CD14-positive monocyte (primary cell): ENCODE measurements around the gene DOC2A. TPM values are rescaled to one million over a fixed set of nuclear protein-coding genes. Genes with fewer than 3 reads are reported as not detected.

Source experiments
- DNase-seq, 3 donors: peaks; one replicate each; pipeline ENCODE4 v3.0.0-alpha.2; 2011 to 2022
- H2AFZ ChIP-seq: 2 replicates; pipeline ENCODE4 v1.6.0; 2012; ENCODE audit warnings: mild to moderate bottlenecking, low read depth, low read length, inconsistent platforms; ENCODE audit not compliant: insufficient read depth, poor library complexity, severe bottlenecking
- H3K27ac ChIP-seq, 2 donors: 1 replicate in 1 of 2; 2 replicates in 1 of 2; pipeline ENCODE4 v1.5.1; 2012 to 2013; ENCODE audit warnings: low read length in 2 of 2, control low read depth in 1 of 2, inconsistent platforms in 1 of 2, low read depth in 1 of 2, mild to moderate bottlenecking in 1 of 2
- H3K27me3 ChIP-seq, 2 donors: one replicate each; pipeline versions ENCODE4 v1.6.0 to v1.6.1; 2011 to 2013; ENCODE audit warnings: low read length in 2 of 2; ENCODE audit not compliant: control insufficient read depth in 2 of 2, insufficient read depth in 2 of 2
- H3K36me3 ChIP-seq, 2 donors: replicated peaks in 1 of 2; 1 replicate in 1 of 2; 2 replicates in 1 of 2; pipeline versions ENCODE4 v1.5.1 to v1.6.1; 2012 to 2013; ENCODE audit warnings: low read length in 2 of 2, control low read depth in 1 of 2, inconsistent platforms in 1 of 2, mild to moderate bottlenecking in 1 of 2; ENCODE audit not compliant: insufficient read depth in 2 of 2, control insufficient read depth in 1 of 2
- H3K4me1 ChIP-seq, 2 donors: 1 replicate in 1 of 2; 2 replicates in 1 of 2; pipeline versions ENCODE4 v1.5.1 to v1.6.1; 2012 to 2013; ENCODE audit warnings: low read length in 2 of 2, control low read depth in 1 of 2, inconsistent platforms in 1 of 2, mild to moderate bottlenecking in 1 of 2, moderate library complexity in 1 of 2; ENCODE audit not compliant: insufficient read depth in 2 of 2, control insufficient read depth in 1 of 2
- H3K4me2 ChIP-seq: replicated peaks from 2 replicates; pipeline ENCODE3; 2012; ENCODE audit warnings: low read length, moderate library complexity, mild to moderate bottlenecking; ENCODE audit not compliant: poor library complexity, severe bottlenecking; ENCODE audit errors: extremely low read depth
- H3K4me3 ChIP-seq, 3 experiments: fragments of 200-600 bp in 1 of 3; sonication (generic) in 1 of 3; replicated peaks in 1 of 3; 1 replicate in 2 of 3; 2 replicates in 1 of 3; pipeline ENCODE4 v1.5.1; 2011 to 2013; ENCODE audit warnings: low read length in 3 of 3, mild to moderate bottlenecking in 3 of 3, control low read depth in 2 of 3, low read depth in 2 of 3, inconsistent platforms in 1 of 3, moderate library complexity in 1 of 3
- H3K79me2 ChIP-seq: 2 replicates; pipeline ENCODE4 v1.6.0; 2012; ENCODE audit warnings: mild to moderate bottlenecking, control low read depth, inconsistent platforms, low read length, moderate library complexity; ENCODE audit not compliant: insufficient read depth
- H3K9ac ChIP-seq: 2 replicates; pipeline ENCODE4 v1.6.0; 2017; ENCODE audit warnings: low read length, mild to moderate bottlenecking; ENCODE audit not compliant: insufficient read depth, poor library complexity, severe bottlenecking
- H3K9me3 ChIP-seq, 2 donors: replicated peaks in 1 of 2; 1 replicate in 1 of 2; 2 replicates in 1 of 2; pipeline versions ENCODE4 v1.5.1 to v1.6.1; 2012 to 2013; ENCODE audit warnings: low read length in 2 of 2, control low read depth in 1 of 2; ENCODE audit not compliant: control insufficient read depth in 1 of 2, insufficient read depth in 1 of 2
- H4K20me1 ChIP-seq: 2 replicates; pipeline ENCODE4 v1.6.0; 2012; ENCODE audit warnings: mild to moderate bottlenecking, low read length, control low read depth, moderate library complexity; ENCODE audit not compliant: insufficient read depth
- H3K27ac Mint-ChIP-seq, 7 donors: one replicate each; pipeline ENCODE4 v1.8.0; 2020; ENCODE audit warnings: mild to moderate bottlenecking in 7 of 7, mixed read lengths in 7 of 7, moderate library complexity in 6 of 7, inconsistent platforms in 2 of 7
- H3K27me3 Mint-ChIP-seq, 3 donors: one replicate each; pipeline ENCODE4 v1.8.0; 2021 to 2022; ENCODE audit warnings: low read depth in 3 of 3, mild to moderate bottlenecking in 3 of 3, mixed read lengths in 3 of 3, moderate library complexity in 3 of 3, inconsistent platforms in 1 of 3
- H3K36me3 Mint-ChIP-seq, 2 donors: one replicate each; pipeline ENCODE4 v1.8.0; 2020; ENCODE audit warnings: mixed read lengths in 2 of 2, inconsistent platforms in 1 of 2, mild to moderate bottlenecking in 1 of 2
- H3K4me1 Mint-ChIP-seq: one replicate; pipeline ENCODE4 v1.8.0; 2020; ENCODE audit warnings: mild to moderate bottlenecking, mixed read lengths
- H3K4me3 Mint-ChIP-seq, 2 donors: one replicate each; pipeline ENCODE4 v1.8.0; 2020; ENCODE audit warnings: mild to moderate bottlenecking in 2 of 2, mixed read lengths in 2 of 2, moderate library complexity in 1 of 2
- H3K9me3 Mint-ChIP-seq, 7 donors: one replicate each; pipeline ENCODE4 v1.8.0; 2020 to 2022; ENCODE audit warnings: mixed read lengths in 7 of 7, mild to moderate bottlenecking in 6 of 7, moderate library complexity in 6 of 7, inconsistent platforms in 2 of 7
- WGBS: methylation state at CpG from one replicate; pipeline ENCODE4 v1.1.5; 2013; ENCODE audit warnings: missing lambda C conversion rate; ENCODE audit not compliant: insufficient coverage; 5-methylcytosine and 5-hydroxymethylcytosine counted together
- intact Hi-C, 2 donors: fragments of 100-400 bp; cut with micrococcal nuclease; formaldehyde crosslinking; loops; one replicate each; pipeline versions ENCODE4 v1.15.0 to v1.15.1; 2023
- polyA plus RNA-seq, 3 donors: library from polyadenylated mRNA; depleted of rRNA in 1 of 3; unstranded in 2 of 3; stranded (reverse) in 1 of 3; fragments of 300-500 nt in 2 of 3; fragments of >200 nt in 1 of 3; fragmentation: Illumina TruSeq in 2 of 3; gene quantifications; 1 replicate in 2 of 3; 2 replicates in 1 of 3; pipeline ENCODE4 v1.2.3, GENCODE V29; 2012 to 2021
- TF ChIP-seq, protein P1 (sequence below): fragments of 200-600 bp; IDR thresholded peaks from one replicate; pipeline ENCODE4 v1.8.0; 2022; ENCODE audit warnings: antibody characterized with exemption, mild to moderate bottlenecking

The DOC2A gene
- polyA plus RNA-seq, 3 donors: 0.23 to 3.7 (median 0.66) TPM

DNA sequence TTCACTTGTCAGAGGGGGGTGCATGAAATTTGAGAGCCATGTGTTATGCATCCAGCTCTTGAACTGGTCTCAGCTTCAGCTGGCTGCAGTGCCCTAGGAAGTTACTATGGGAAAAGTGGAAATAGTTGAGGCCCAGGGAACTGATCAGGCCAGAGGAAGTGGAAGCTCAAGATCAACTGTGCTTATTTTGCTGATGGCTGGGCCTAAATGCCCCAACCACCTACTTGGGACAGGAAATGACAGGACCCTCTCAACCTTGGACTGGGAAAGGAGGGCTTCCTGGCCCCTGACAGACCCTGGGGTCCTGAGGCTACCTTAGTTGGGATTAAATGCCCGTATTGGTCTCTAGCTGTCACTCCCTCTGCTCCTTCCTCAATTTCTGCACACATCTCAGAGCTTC, 38.3 kb downstream of the DOC2A start:
- TF ChIP-seq, protein P1, sequence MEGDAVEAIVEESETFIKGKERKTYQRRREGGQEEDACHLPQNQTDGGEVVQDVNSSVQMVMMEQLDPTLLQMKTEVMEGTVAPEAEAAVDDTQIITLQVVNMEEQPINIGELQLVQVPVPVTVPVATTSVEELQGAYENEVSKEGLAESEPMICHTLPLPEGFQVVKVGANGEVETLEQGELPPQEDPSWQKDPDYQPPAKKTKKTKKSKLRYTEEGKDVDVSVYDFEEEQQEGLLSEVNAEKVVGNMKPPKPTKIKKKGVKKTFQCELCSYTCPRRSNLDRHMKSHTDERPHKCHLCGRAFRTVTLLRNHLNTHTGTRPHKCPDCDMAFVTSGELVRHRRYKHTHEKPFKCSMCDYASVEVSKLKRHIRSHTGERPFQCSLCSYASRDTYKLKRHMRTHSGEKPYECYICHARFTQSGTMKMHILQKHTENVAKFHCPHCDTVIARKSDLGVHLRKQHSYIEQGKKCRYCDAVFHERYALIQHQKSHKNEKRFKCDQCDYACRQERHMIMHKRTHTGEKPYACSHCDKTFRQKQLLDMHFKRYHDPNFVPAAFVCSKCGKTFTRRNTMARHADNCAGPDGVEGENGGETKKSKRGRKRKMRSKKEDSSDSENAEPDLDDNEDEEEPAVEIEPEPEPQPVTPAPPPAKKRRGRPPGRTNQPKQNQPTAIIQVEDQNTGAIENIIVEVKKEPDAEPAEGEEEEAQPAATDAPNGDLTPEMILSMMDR: no peak
- peak overlapping the region in 5 of 7 donors; percentile 56 to 88 (median 77) for H3K27ac Mint-ChIP-seq
- Histone ChIP-seq H3K4me2 (no peak overlapping the region), H3K4me3 (peak overlapping the region in 1 of 3 experiments; percentile 100), H4K20me1 (peaks cover 41% of the 10 kb centered on the region), H2AFZ (no peak overlapping the region), H3K36me3 (peaks cover 27 to 44% of the 10 kb centered on the region in 2 donors), H3K4me1 (peaks cover 31 to 43% of the 10 kb centered on the region in 2 donors), H3K27ac (peak overlapping the region; percentile 17 to 43), H3K27me3 (no peaks in the 10 kb centered on the region), H3K9ac (no peak overlapping the region), H3K79me2 (peaks cover 37% of the 10 kb centered on the region), H3K9me3 (no peaks in the 10 kb centered on the region)
- WGBS: no CpG with 5 or more reads among the region's 1 CpG
- intact Hi-C loops: loop anchor here in 1 of 2 donors (10.0 kb wide), 1 partner anchor 108 kb away; the partner anchor contains the start of gene CDIPT
- peaks cover 29 to 54% of the 10 kb centered on the region in 2 donors for H3K36me3 Mint-ChIP-seq
- H3K4me3 Mint-ChIP-seq: no peak overlapping the region
- H3K27me3 Mint-ChIP-seq: peaks cover 0 to 5% (median 2%) of the 10 kb centered on the region in 3 donors
- H3K9me3 Mint-ChIP-seq: peaks cover 0 to 5% (median 2%) of the 10 kb centered on the region in 7 donors
- H3K4me1 Mint-ChIP-seq: peaks cover 38% of the 10 kb centered on the region
- no peak for DNase-seq

DNA sequence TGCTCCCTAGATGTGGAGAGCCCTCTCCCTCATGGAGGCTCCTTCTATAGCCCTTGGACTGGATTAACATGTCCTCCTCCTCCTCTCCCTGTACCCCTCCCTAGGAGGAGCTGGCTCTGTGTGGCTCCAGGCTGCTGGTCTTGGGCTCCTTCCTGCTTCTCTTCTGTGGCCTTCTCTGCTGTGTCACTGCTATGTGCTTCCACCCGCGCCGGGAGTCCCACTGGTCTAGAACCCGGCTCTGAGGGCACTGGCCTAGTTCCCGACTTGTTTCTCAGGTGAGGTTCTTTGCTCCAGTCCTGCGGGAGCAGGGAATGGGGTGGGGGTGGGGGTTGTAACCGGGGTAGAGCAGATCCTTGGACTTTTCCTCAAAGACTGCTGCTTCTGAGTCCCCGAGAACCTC, 39.5 kb downstream of the DOC2A start:
- Mint-ChIP-seq H3K4me3 (no peak overlapping the region), H3K4me1 (peaks cover 29% of the 10 kb centered on the region), H3K27me3 (peaks cover 0 to 5% (median 2%) of the 10 kb centered on the region in 3 donors), H3K9me3 (peaks cover 0 to 5% (median 2%) of the 10 kb centered on the region in 7 donors), H3K27ac (no peak overlapping the region), H3K36me3 (peaks cover 26 to 52% of the 10 kb centered on the region in 2 donors)
- H3K27ac ChIP-seq: no peak overlapping the region
- H3K79me2 ChIP-seq: peaks cover 26% of the 10 kb centered on the region
- no peak overlapping the region for H3K9ac ChIP-seq
- no peaks in the 10 kb centered on the region for H3K9me3 ChIP-seq
- no peaks in the 10 kb centered on the region for H3K27me3 ChIP-seq
- TF ChIP-seq, protein P1: no peak
- H3K36me3 ChIP-seq: peaks cover 27 to 43% of the 10 kb centered on the region in 2 donors
- H3K4me2 ChIP-seq: no peak overlapping the region
- no peak overlapping the region for H2AFZ ChIP-seq
- no peak for DNase-seq
- intact Hi-C loops: loop anchor here in 1 of 2 donors (10.0 kb wide), 1 partner anchor 107 kb away; the partner anchor contains the start of gene CDIPT
- H4K20me1 ChIP-seq: peaks cover 29% of the 10 kb centered on the region
- 100% methylated on average over 3 of the region's 8 CpGs for WGBS
- H3K4me3 ChIP-seq: no peak overlapping the region
- H3K4me1 ChIP-seq: peaks cover 31 to 39% of the 10 kb centered on the region in 2 donors
